Transverse colon (tissue), 4 donors: ENCODE results near the gene SGO2.

Experiments
- EP300 ChIP-seq: sonication (generic); formaldehyde crosslinking; IDR thresholded peaks from one replicate; pipeline ENCODE4 v1.6.1; 2017; ENCODE audit warnings: antibody characterized with exemption, low read depth
- POLR2A ChIP-seq: fragments of 450-650 bp; IDR thresholded peaks from one replicate; pipeline ENCODE4 v1.6.1; 2016; ENCODE audit warnings: antibody characterized with exemption, mild to moderate bottlenecking, moderate library complexity
- POLR2AphosphoS5 ChIP-seq, 3 donors: sonication (generic); formaldehyde crosslinking; IDR thresholded peaks; one replicate each; pipeline ENCODE4 v1.6.1; 2016; ENCODE audit warnings: antibody characterized with exemption in 3 of 3
- TF ChIP-seq, protein P1 (sequence below), 5 experiments: fragments of 200-600 bp in 3 of 5; fragments of 450-650 bp in 2 of 5; sonication (generic) in 3 of 5; IDR thresholded peaks; 1 replicate in 2 of 5; 2 replicates in 3 of 5; pipeline ENCODE4 v1.5.1; 2016 to 2017; ENCODE audit warnings: antibody characterized with exemption in 5 of 5, inconsistent platforms in 3 of 5, mild to moderate bottlenecking in 2 of 5, moderate library complexity in 1 of 5

DNA sequence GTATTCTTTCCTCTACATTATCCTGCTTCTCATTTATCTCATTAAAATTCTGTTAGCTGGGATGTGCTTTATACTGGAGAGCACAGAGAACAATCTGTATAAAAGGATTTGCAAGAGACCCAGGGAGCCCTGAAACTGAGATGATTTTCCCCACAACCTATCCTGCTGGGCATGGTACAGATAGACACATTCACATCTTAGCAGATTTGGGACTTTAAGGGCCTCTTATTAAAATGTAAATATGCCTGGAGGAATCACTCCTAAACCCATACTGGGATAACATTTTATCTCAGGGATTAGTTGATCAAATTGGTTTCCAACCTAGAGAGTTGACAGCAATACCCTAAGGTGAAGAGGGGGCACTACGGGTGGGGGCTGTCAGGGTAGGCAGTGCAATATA lies 105.3 kb downstream of the SGO2 start:
- TF ChIP-seq, protein P1, sequence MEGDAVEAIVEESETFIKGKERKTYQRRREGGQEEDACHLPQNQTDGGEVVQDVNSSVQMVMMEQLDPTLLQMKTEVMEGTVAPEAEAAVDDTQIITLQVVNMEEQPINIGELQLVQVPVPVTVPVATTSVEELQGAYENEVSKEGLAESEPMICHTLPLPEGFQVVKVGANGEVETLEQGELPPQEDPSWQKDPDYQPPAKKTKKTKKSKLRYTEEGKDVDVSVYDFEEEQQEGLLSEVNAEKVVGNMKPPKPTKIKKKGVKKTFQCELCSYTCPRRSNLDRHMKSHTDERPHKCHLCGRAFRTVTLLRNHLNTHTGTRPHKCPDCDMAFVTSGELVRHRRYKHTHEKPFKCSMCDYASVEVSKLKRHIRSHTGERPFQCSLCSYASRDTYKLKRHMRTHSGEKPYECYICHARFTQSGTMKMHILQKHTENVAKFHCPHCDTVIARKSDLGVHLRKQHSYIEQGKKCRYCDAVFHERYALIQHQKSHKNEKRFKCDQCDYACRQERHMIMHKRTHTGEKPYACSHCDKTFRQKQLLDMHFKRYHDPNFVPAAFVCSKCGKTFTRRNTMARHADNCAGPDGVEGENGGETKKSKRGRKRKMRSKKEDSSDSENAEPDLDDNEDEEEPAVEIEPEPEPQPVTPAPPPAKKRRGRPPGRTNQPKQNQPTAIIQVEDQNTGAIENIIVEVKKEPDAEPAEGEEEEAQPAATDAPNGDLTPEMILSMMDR (IDR thresholded peaks at IDR 0.05): no peak
- TF ChIP-seq POLR2A (no peak), POLR2AphosphoS5 (IDR thresholded peaks at IDR 0.05) (no peak), EP300 (no peak)
